Rectal smooth muscle tissue (tissue), 1 donor: ENCODE measurements around the gene CRMP1.

Experiments
- H3K27ac ChIP-seq: one replicate; pipeline ENCODE4 v1.7.0; 2013; ENCODE audit warnings: low read depth, low read length, inconsistent platforms
- H3K27me3 ChIP-seq: one replicate; pipeline ENCODE4 v1.7.0; 2013; ENCODE audit warnings: low read length; ENCODE audit not compliant: control insufficient read depth, insufficient read depth
- H3K36me3 ChIP-seq: one replicate; pipeline ENCODE4 v1.7.0; 2013; ENCODE audit warnings: low read length; ENCODE audit not compliant: control insufficient read depth, insufficient read depth
- H3K4me1 ChIP-seq: one replicate; pipeline ENCODE4 v1.7.0; 2013; ENCODE audit warnings: low read length; ENCODE audit not compliant: control insufficient read depth, insufficient read depth
- H3K4me3 ChIP-seq: one replicate; pipeline ENCODE4 v1.7.0; 2013; ENCODE audit warnings: low read length
- H3K9ac ChIP-seq: one replicate; pipeline ENCODE4 v1.7.0; 2013; ENCODE audit warnings: low read length

CRMP1 gene

GRCh38 chr4:5836943-5837342 is 55.9 kb downstream of the CRMP1 start:
- Histone ChIP-seq H3K27ac (no peak overlapping the region), H3K27me3 (no peaks in the 10 kb centered on the region), H3K4me3 (no peak overlapping the region), H3K9ac (no peak overlapping the region), H3K36me3 (no peaks in the 10 kb centered on the region), H3K4me1 (no peaks in the 10 kb centered on the region)

- Histone ChIP-seq H3K27ac (no peak overlapping the region), H3K4me3 (no peak overlapping the region), H3K9ac (no peak overlapping the region), H3K27me3 (no peaks in the 10 kb centered on the region), H3K4me1 (no peaks in the 10 kb centered on the region), H3K36me3 (no peaks in the 10 kb centered on the region)
These were observed 64.9 kb downstream of the CRMP1 start for GRCh38 chr4:5828005-5828391.

DNA sequence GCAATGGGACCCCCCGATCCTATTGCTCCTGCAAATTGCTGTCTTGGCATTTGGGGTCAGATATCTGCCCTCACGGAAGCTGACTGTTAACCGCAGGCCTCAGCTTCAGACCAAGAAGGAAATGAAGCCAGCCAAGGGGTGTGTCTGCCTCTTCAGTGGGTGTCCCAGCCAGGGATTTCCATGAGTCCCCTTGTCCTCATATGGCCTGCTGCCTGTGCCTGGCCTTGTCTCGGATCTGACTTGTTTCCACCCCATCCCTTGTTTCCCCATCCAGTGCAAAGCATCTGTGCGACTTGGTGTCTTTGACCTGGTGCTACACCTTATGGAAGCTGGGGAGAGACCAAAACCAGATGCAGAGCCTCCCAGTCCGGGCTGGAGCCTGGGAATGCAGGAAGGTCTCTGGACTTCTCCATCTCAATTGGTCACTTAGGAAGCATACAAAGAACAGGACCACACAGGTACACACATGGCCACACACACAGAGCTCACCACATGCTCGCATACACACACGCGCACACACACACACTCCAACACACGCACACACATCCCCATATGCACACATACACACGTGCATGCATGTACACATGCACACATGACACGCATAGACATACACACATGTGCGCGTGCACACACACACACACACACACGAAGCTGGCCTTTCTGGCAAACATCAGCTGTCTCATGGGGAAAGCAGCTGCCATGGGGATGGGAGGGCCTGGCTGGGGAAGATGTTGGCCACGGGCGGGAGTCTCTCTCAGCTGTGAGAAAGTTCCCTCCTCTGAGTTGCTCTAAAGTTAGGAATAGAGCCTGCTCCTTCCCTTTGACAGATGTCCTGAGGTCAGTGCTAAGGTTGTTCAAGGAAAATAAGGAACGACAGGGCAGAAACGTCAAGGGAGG is 65.5 kb downstream of the CRMP1 start:
- Histone ChIP-seq H3K9ac (no peak overlapping the region), H3K4me1 (no peaks in the 10 kb centered on the region), H3K4me3 (no peak overlapping the region), H3K27me3 (no peaks in the 10 kb centered on the region), H3K27ac (no peak overlapping the region), H3K36me3 (no peaks in the 10 kb centered on the region)

DNA sequence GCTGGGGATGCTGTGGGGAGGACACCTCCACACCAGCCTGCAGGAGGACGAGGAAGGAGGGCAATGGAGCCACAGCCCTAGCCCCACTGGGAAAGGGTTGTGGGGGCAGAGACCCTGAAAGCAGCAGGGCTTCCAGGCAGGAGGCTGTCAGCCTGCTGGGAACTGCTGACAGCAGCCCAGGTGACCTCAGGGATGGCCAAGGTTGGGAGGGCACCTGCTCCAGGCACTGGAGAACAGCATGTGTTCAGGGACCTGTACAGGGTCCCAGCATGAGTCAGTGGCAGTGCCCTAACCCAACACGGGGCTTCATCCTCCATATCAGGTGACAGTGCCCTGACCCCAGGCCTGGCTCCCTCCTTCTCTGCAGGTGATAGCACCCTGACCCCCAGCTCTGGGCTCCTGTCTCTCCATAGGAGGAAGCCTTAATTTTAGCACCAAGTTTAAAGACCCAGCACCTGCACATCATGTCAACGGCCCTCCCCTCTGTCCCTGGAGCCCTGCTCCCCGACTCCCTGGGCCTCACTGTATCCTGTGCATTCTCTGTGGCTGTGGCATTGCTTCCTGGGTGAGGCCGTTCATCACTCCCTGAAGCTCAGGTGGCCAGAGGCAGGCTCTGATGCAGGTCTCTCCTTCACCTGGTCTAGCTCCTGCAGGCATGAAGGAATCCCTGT is 66.3 kb downstream of the CRMP1 start:
- H3K27ac ChIP-seq = no peak overlapping the region
- H3K27me3 ChIP-seq = no peaks in the 10 kb centered on the region
- no peak overlapping the region for H3K4me3 ChIP-seq
- H3K36me3 ChIP-seq = peaks cover 2% of the 10 kb centered on the region
- H3K4me1 ChIP-seq = no peaks in the 10 kb centered on the region
- no peak overlapping the region for H3K9ac ChIP-seq

- Histone ChIP-seq H3K4me1 (no peaks in the 10 kb centered on the region), H3K27ac (no peak overlapping the region), H3K27me3 (no peaks in the 10 kb centered on the region), H3K36me3 (peaks cover 2% of the 10 kb centered on the region), H3K4me3 (no peak overlapping the region), H3K9ac (no peak overlapping the region)
These were observed 67.4 kb downstream of the CRMP1 start for GRCh38 chr4:5825321-5826041.

GRCh38 chr4:5824635-5825034 is 68.3 kb downstream of the CRMP1 start:
- H3K27me3 ChIP-seq = no peaks in the 10 kb centered on the region
- no peaks in the 10 kb centered on the region for H3K4me1 ChIP-seq
- H3K36me3 ChIP-seq = peaks cover 6% of the 10 kb centered on the region
- H3K27ac ChIP-seq = no peak overlapping the region
- no peak overlapping the region for H3K9ac ChIP-seq
- H3K4me3 ChIP-seq = no peak overlapping the region

GRCh38 chr4:5824227-5824626 is 68.7 kb downstream of the CRMP1 start:
- no peak overlapping the region for H3K27ac ChIP-seq
- H3K4me1 ChIP-seq = no peaks in the 10 kb centered on the region
- peaks cover 6% of the 10 kb centered on the region for H3K36me3 ChIP-seq
- no peak overlapping the region for H3K4me3 ChIP-seq
- H3K27me3 ChIP-seq = no peaks in the 10 kb centered on the region
- no peak overlapping the region for H3K9ac ChIP-seq

DNA sequence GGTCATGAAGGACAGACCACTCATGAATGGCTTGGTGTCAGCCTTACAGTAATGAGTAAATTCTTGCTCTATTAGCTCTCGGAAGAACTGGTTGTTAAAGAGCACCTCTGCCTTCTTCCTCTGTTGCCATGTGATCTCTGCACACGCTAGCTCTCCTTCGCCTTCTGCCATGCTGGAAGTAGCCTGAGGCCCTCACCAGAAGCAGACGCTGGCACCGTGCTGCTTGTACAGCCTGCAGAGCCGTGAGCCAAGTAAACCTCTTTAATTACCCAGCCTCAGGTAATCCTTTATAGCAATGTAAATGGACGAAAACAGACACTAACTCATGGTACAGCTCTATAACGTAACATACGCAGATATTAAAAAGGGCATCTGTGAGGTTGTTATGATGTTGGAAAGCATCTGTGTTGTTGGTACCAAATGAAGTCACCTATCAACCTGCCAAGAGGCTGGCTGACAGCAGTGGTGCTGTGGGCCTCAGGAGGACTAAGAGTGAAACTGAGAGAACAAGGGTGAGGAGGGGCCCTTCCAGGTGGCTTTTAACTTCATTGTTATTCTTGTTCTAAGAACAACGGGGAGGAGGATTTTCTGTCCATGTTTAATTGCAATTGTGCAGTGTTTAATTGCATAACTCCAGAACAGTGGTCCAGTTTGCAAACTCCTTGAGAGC is 69.2 kb downstream of the CRMP1 start:
- H3K4me1 ChIP-seq = no peaks in the 10 kb centered on the region
- H3K36me3 ChIP-seq = peaks cover 6% of the 10 kb centered on the region
- H3K27me3 ChIP-seq = no peaks in the 10 kb centered on the region
- no peak overlapping the region for H3K4me3 ChIP-seq
- H3K27ac ChIP-seq = no peak overlapping the region
- no peak overlapping the region for H3K9ac ChIP-seq

DNA sequence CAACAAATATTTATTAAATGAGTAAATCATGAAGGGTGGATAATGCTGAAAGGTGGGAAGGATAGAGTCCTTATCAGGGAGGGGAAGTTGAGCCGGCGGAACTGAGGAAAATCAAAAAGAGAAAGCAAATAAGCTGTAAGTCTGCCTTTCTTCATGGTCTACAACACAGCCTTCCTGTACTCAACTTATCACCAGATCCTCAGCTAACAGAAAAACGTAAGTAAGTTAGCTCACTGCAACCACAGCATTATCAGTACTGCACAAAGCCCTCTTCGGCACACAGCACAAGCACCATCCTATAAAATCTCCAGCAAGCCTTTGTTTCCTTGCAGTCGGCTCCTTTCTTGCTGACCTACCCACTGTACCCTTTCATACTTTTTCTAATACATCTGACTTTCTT is 70.3 kb downstream of the CRMP1 start:
- Histone ChIP-seq H3K4me1 (no peaks in the 10 kb centered on the region), H3K36me3 (peaks cover 6% of the 10 kb centered on the region), H3K27ac (no peak overlapping the region), H3K4me3 (no peak overlapping the region), H3K9ac (no peak overlapping the region), H3K27me3 (no peaks in the 10 kb centered on the region)

DNA sequence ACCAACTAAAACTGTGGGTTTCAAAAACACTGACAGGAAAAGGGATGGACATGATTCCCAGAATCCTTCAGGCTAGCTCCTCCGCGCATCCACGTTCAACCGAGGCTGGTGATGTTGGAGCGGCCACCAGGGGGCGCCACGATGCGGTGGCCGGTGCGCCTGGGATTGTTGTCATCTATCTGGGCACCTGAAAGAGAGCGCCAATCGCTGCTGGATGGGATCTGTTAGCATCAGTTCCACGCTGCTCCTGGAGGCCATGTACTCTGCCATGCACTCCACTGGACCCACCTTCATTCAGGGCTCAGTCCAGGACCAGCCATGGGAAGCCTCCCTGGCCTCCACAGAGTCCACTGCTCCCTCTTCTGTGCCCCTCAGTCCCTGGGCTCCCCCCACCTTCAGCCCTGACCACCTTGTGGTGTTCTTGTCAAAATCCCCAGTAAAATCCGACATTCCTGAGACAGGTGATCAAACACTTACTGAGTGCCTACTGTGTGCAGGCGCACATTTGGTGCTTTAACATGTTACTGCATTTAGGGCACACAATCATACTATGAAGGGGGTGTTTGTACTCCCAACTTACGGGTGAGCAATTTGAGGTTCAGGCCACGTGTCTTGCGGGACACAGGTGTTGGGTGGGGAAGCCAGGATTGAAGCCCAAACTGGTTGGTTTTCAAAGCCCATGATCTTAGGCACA is 71.1 kb downstream of the CRMP1 start:
- Histone ChIP-seq H3K4me1 (no peaks in the 10 kb centered on the region), H3K4me3 (no peak overlapping the region), H3K27me3 (no peaks in the 10 kb centered on the region), H3K36me3 (peaks cover 6% of the 10 kb centered on the region), H3K27ac (no peak overlapping the region), H3K9ac (no peak overlapping the region)

DNA sequence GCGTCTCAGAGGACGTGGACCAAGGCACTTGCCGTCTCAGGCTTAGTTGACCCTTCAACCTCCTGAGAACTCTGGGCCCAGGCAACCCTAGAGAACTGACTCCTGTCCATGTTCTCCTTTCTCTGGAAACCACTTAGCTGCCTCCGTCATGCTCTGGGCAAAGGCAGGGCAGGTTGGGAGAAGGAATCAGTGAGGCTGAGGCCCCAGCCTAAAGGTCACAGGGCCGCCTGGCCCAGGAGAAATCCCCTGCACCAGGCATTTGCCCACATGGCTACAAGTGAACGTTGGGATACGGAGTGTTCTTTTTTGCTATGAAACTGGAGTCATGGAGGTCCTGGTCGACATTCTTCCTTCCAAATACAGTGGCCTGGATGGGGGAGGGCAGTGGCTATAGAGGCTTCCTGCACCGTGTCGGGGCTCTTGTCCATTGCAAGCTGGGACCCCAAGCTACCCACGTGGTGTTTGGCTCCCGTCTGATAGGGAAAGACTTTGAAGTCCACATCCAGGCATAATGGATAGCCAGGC is 76.0 kb downstream of the CRMP1 start:
- peaks cover 9% of the 10 kb centered on the region for H3K36me3 ChIP-seq
- no peak overlapping the region for H3K4me3 ChIP-seq
- H3K9ac ChIP-seq = no peak overlapping the region
- H3K27ac ChIP-seq = no peak overlapping the region
- no peaks in the 10 kb centered on the region for H3K27me3 ChIP-seq
- peaks cover 2% of the 10 kb centered on the region for H3K4me1 ChIP-seq
